ENCODE results near the gene ROBO1.

Gene ROBO1

DNA sequence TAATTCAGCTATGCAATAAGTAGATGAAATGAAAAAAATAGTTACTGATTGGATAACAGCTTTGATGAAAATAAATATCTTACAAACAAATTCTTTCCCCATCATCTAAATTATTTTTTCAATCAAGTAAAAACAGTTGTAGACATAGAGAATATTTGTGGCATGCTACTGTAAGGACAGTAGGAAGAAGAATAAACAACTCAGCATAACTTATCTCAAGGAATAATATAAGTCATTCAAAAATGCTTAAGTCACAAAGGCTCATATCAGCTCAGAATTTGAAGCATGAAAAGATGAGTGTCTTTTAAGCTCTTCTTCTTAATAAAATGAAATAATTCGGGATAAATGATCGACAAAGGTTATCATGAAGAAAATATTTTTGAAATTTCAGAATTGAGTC is 1029.0 kb downstream of the ROBO1 start:
- no peak overlapping the region for H3K4me3 ChIP-seq (ENCODE audit: control insufficient read depth, low read depth, low read length)
- no peak for DNase-seq (ENCODE audit: low read depth)
- TF ChIP-seq, protein P1, sequence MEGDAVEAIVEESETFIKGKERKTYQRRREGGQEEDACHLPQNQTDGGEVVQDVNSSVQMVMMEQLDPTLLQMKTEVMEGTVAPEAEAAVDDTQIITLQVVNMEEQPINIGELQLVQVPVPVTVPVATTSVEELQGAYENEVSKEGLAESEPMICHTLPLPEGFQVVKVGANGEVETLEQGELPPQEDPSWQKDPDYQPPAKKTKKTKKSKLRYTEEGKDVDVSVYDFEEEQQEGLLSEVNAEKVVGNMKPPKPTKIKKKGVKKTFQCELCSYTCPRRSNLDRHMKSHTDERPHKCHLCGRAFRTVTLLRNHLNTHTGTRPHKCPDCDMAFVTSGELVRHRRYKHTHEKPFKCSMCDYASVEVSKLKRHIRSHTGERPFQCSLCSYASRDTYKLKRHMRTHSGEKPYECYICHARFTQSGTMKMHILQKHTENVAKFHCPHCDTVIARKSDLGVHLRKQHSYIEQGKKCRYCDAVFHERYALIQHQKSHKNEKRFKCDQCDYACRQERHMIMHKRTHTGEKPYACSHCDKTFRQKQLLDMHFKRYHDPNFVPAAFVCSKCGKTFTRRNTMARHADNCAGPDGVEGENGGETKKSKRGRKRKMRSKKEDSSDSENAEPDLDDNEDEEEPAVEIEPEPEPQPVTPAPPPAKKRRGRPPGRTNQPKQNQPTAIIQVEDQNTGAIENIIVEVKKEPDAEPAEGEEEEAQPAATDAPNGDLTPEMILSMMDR (conservative IDR thresholded peaks at IDR 0.05; ENCODE audit: control insufficient read depth, insufficient read depth, low read depth, low read length): no peak

DNA sequence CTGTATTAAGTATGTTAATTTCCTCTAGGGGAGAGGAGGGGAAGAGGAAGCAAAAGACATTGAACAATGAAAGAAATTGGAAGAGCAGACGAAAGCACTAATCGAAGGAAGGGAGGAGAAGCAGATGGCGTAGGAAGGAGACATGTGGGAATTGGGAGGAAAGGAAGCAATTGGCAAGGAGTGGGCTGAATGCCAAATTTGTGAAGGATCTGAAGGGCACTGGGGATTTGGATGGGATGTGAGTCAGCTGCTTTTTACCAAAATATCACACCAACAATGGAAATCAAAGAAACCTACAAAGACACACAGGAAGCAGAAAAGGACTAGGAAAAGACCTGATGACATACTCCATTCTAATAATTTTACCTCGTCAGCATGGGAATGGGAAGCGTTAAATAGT is 1029.8 kb downstream of the ROBO1 start:
- H3K4me3 ChIP-seq (ENCODE audit: control insufficient read depth, low read depth, low read length): no peak overlapping the region
- TF ChIP-seq, protein P1 (conservative IDR thresholded peaks at IDR 0.05; ENCODE audit: control insufficient read depth, insufficient read depth, low read depth, low read length): no peak
- peak; percentile 87 for DNase-seq (ENCODE audit: low read depth)

DNA sequence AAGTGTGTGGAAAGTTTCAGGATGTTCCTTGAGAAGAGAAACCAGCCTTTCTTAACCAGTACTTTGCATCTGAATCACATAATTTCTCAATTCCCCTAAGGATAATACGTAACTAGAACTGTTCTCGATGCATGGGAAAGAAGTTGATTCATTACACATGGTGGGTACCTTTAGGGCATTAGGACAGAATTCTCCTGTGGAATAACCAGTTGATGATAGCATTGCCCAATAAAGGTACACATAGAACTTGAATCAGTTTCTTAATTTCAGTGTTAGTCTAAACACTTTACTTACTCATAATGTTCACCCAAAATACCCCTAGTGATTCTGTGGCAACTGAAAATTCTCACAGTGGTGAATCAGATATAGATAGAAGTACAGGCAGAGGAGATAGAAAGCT is 1030.9 kb downstream of the ROBO1 start:
- TF ChIP-seq, protein P1 (conservative IDR thresholded peaks at IDR 0.05; ENCODE audit: control insufficient read depth, insufficient read depth, low read depth, low read length): no peak
- H3K4me3 ChIP-seq (ENCODE audit: control insufficient read depth, low read depth, low read length): no peak overlapping the region
- DNase-seq (ENCODE audit: low read depth): peak; percentile 96

DNA sequence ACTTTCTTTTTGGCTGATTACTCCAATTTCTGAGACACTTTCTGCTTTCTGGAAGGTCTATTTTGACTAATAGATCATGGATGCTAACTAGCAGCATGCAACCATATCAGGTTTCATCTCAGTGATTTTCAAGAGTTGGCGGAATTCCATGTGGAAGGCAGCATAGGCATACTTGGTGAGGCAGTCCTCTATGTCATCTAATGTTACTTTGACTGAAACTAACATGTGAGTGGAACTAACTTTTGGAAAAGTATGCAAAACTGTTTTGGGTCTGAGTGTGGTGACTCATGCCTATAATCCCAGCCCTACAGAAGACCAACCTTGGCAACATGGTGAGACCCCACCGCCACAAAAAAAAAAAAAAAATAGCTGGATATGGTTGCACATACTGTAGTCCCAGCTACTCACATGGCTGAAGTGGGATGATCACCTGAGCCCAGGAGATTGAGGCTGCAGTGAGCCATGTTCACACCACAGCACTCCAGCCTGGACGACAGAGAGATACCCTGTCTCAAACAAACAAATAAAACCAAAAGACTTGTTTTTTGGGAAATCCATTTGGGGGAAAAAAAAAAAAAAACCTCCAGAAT is 1033.7 kb downstream of the ROBO1 start:
- TF ChIP-seq, protein P1 (conservative IDR thresholded peaks at IDR 0.05; ENCODE audit: control insufficient read depth, insufficient read depth, low read depth, low read length): no peak
- peak; percentile 87 for DNase-seq (ENCODE audit: low read depth)
- no peak overlapping the region for H3K4me3 ChIP-seq (ENCODE audit: control insufficient read depth, low read depth, low read length)

DNA sequence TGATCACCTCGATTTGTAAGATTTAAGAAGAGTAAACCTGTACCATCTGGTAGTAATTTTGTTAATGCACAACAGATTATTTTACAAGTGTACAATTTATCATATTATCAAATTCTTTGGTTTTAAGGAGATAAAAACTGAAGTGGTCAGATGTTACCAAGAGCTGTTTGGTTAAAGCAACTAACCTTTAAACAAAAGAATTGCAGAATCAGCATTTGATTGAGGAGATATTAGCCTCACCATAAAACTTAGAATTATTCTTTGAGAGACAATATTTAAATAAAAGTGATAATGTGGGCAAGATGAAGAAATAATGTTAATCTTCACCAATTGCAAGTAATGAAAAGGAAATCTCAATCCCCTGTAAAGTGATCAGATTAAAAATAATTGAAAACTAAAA is 1034.9 kb downstream of the ROBO1 start:
- TF ChIP-seq, protein P1 (conservative IDR thresholded peaks at IDR 0.05; ENCODE audit: control insufficient read depth, insufficient read depth, low read depth, low read length): no peak
- no peak for DNase-seq (ENCODE audit: low read depth)
- no peak overlapping the region for H3K4me3 ChIP-seq (ENCODE audit: control insufficient read depth, low read depth, low read length)

DNA sequence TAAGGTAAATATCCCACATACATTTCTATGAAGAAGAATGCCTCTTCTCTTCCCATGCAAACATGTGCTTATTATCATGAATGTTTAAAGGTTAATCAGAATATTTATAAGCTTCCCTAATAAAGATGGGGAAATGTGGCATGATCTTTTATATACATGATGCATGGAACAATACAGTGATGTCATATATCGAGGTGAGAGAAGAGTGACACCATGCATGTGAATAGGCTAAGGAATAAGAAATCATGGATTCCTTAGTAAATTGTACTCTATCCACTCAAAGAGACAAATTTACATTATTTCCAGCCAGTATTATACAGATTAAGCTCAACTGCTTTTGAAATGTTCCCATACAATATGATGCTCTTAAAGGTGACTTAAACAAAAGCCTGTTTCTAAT is 1035.3 kb downstream of the ROBO1 start:
- TF ChIP-seq, protein P1 (conservative IDR thresholded peaks at IDR 0.05; ENCODE audit: control insufficient read depth, insufficient read depth, low read depth, low read length): no peak
- no peak for DNase-seq (ENCODE audit: low read depth)
- H3K4me3 ChIP-seq (ENCODE audit: control insufficient read depth, low read depth, low read length): no peak overlapping the region

DNA sequence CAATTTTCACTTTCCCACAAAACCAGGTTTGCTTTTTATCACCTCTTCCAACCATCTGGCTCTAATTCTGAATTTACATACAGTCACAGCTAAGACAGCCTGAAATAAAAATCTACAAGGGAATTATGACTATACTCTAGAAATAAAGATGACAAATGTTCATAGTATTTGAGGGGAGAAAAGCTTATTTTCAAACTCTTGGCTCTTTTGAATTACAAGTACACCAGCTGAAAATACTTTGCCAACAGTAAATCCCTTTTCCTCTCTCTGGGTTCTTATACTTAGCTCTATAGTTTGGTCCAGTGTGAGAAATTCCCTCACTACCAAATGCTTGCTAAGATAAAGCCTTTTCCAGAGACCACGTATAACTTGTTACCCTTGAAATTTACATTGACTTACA is 1037.9 kb downstream of the ROBO1 start:
- no peak overlapping the region for H3K4me3 ChIP-seq (ENCODE audit: control insufficient read depth, low read depth, low read length)
- no peak for DNase-seq (ENCODE audit: low read depth)
- TF ChIP-seq, protein P1 (conservative IDR thresholded peaks at IDR 0.05; ENCODE audit: control insufficient read depth, insufficient read depth, low read depth, low read length): no peak
